ENCODE data around the gene OR2AG2.

The OR2AG2 gene

GRCh38 chr11:6747097-6747668 lies 24.6 kb downstream of the OR2AG2 start:
- Mint-ChIP-seq H3K27me3 (no peaks in the 10 kb centered on the region), H3K9me3 (peaks cover 2% of the 10 kb centered on the region), H3K27ac (no peak overlapping the region), H3K4me1 (no peaks in the 10 kb centered on the region), H3K36me3 (peaks cover 13% of the 10 kb centered on the region), H3K4me3 (no peak overlapping the region)
- no peak for ATAC-seq

GRCh38 chr11:6746626-6747025 lies 25.1 kb downstream of the OR2AG2 start:
- Mint-ChIP-seq H3K4me3 (no peak overlapping the region), H3K4me1 (no peaks in the 10 kb centered on the region), H3K36me3 (peaks cover 15% of the 10 kb centered on the region), H3K9me3 (peaks cover 2% of the 10 kb centered on the region), H3K27ac (no peak overlapping the region), H3K27me3 (no peaks in the 10 kb centered on the region)
- peak; percentile 17 for ATAC-seq

- H3K27me3 Mint-ChIP-seq = no peaks in the 10 kb centered on the region
- peak; percentile 87 for ATAC-seq
- no peak overlapping the region for H3K4me3 Mint-ChIP-seq
- H3K36me3 Mint-ChIP-seq = peaks cover 15% of the 10 kb centered on the region
- no peak overlapping the region for H3K27ac Mint-ChIP-seq
- peaks cover 2% of the 10 kb centered on the region for H3K9me3 Mint-ChIP-seq
- peaks cover 1% of the 10 kb centered on the region for H3K4me1 Mint-ChIP-seq
Measured at GRCh38 chr11:6746086-6746618, 25.6 kb downstream of the OR2AG2 start.

GRCh38 chr11:6745465-6746015 lies 26.2 kb downstream of the OR2AG2 start:
- H3K4me3 Mint-ChIP-seq = no peak overlapping the region
- no peaks in the 10 kb centered on the region for H3K27me3 Mint-ChIP-seq
- no peaks in the 10 kb centered on the region for H3K9me3 Mint-ChIP-seq
- no peak overlapping the region for H3K27ac Mint-ChIP-seq
- ATAC-seq = peak; percentile 76
- H3K4me1 Mint-ChIP-seq = peaks cover 7% of the 10 kb centered on the region
- peaks cover 21% of the 10 kb centered on the region for H3K36me3 Mint-ChIP-seq

GRCh38 chr11:6745018-6745417 lies 26.8 kb downstream of the OR2AG2 start:
- Mint-ChIP-seq H3K27ac (no peak overlapping the region), H3K9me3 (no peaks in the 10 kb centered on the region), H3K27me3 (no peaks in the 10 kb centered on the region), H3K4me1 (peaks cover 9% of the 10 kb centered on the region), H3K4me3 (no peak overlapping the region), H3K36me3 (peaks cover 24% of the 10 kb centered on the region)
- no peak for ATAC-seq

GRCh38 chr11:6742260-6742659 lies 29.5 kb downstream of the OR2AG2 start:
- Mint-ChIP-seq H3K4me3 (peak overlapping the region; percentile 74), H3K4me1 (peaks cover 31% of the 10 kb centered on the region), H3K27ac (no peak overlapping the region), H3K27me3 (no peaks in the 10 kb centered on the region), H3K9me3 (no peaks in the 10 kb centered on the region), H3K36me3 (peaks cover 30% of the 10 kb centered on the region)
- no peak for ATAC-seq

GRCh38 chr11:6738590-6738989 lies 33.2 kb downstream of the OR2AG2 start:
- Mint-ChIP-seq H3K9me3 (no peaks in the 10 kb centered on the region), H3K27ac (peak overlapping the region; percentile 82), H3K36me3 (peaks cover 58% of the 10 kb centered on the region)

GRCh38 chr11:6737872-6738466 lies 33.8 kb downstream of the OR2AG2 start:
- Mint-ChIP-seq H3K36me3 (peaks cover 52% of the 10 kb centered on the region), H3K27ac (peak overlapping the region; percentile 82), H3K9me3 (no peaks in the 10 kb centered on the region), H3K27me3 (no peaks in the 10 kb centered on the region), H3K4me3 (no peak overlapping the region), H3K4me1 (peaks cover 61% of the 10 kb centered on the region)
- peak; percentile 76 for ATAC-seq

More at GRCh38 chr11:6738590-6738989, 33.2 kb downstream of the OR2AG2 start:
- Mint-ChIP-seq H3K4me1 (peaks cover 61% of the 10 kb centered on the region), H3K27me3 (no peaks in the 10 kb centered on the region), H3K4me3 (no peak overlapping the region)
- ATAC-seq = no peak

GRCh38 chr11:6736495-6737121 lies 35.2 kb downstream of the OR2AG2 start:
- H3K27ac Mint-ChIP-seq = peak overlapping the region; percentile 82
- H3K4me3 Mint-ChIP-seq = no peak overlapping the region
- H3K27me3 Mint-ChIP-seq = no peaks in the 10 kb centered on the region
- H3K4me1 Mint-ChIP-seq = peaks cover 61% of the 10 kb centered on the region
- H3K9me3 Mint-ChIP-seq = no peaks in the 10 kb centered on the region
- H3K36me3 Mint-ChIP-seq = peaks cover 50% of the 10 kb centered on the region
- peak; percentile 67 for ATAC-seq

GRCh38 chr11:6735306-6735705 lies 36.5 kb downstream of the OR2AG2 start:
- Mint-ChIP-seq H3K4me1 (peaks cover 54% of the 10 kb centered on the region), H3K4me3 (peak overlapping the region; percentile 4), H3K27me3 (no peaks in the 10 kb centered on the region), H3K9me3 (no peaks in the 10 kb centered on the region), H3K36me3 (peaks cover 48% of the 10 kb centered on the region), H3K27ac (peak overlapping the region; percentile 82)
- no peak for ATAC-seq

- Mint-ChIP-seq H3K27me3 (no peaks in the 10 kb centered on the region), H3K27ac (peak overlapping the region; percentile 82), H3K36me3 (peaks cover 47% of the 10 kb centered on the region), H3K4me1 (peaks cover 49% of the 10 kb centered on the region), H3K9me3 (no peaks in the 10 kb centered on the region), H3K4me3 (no peak overlapping the region)
- no peak for ATAC-seq
Measured at GRCh38 chr11:6734616-6735015, 37.2 kb downstream of the OR2AG2 start.

GRCh38 chr11:6733326-6734275 lies 38.2 kb downstream of the OR2AG2 start:
- H3K4me1 Mint-ChIP-seq = peaks cover 52% of the 10 kb centered on the region
- ATAC-seq = no peak
- no peaks in the 10 kb centered on the region for H3K27me3 Mint-ChIP-seq
- no peaks in the 10 kb centered on the region for H3K9me3 Mint-ChIP-seq
- peaks cover 45% of the 10 kb centered on the region for H3K36me3 Mint-ChIP-seq
- H3K4me3 Mint-ChIP-seq = no peak overlapping the region
- no peak overlapping the region for H3K27ac Mint-ChIP-seq

- no peaks in the 10 kb centered on the region for H3K27me3 Mint-ChIP-seq
- H3K36me3 Mint-ChIP-seq = peaks cover 64% of the 10 kb centered on the region
- peaks cover 8% of the 10 kb centered on the region for H3K9me3 Mint-ChIP-seq
- H3K4me3 Mint-ChIP-seq = no peak overlapping the region
- ATAC-seq = no peak
- H3K4me1 Mint-ChIP-seq = peaks cover 46% of the 10 kb centered on the region
- H3K27ac Mint-ChIP-seq = peak overlapping the region; percentile 14
Measured at GRCh38 chr11:6727971-6728760, 43.6 kb downstream of the OR2AG2 start.

GRCh38 chr11:6725386-6725896 lies 46.3 kb downstream of the OR2AG2 start:
- H3K4me1 Mint-ChIP-seq = peaks cover 66% of the 10 kb centered on the region
- H3K36me3 Mint-ChIP-seq = peaks cover 81% of the 10 kb centered on the region
- no peaks in the 10 kb centered on the region for H3K27me3 Mint-ChIP-seq
- no peak overlapping the region for H3K27ac Mint-ChIP-seq
- ATAC-seq = no peak
- peaks cover 8% of the 10 kb centered on the region for H3K9me3 Mint-ChIP-seq
- H3K4me3 Mint-ChIP-seq = no peak overlapping the region

All from stimulated activated memory B cell treated with anti-CD40 and anti-IgM and Interleukin-4, amounts not matched to agents 10 μg/mL and 1 μg/mL and 100 μg/mL, for 72 hours (primary cell).